Astrocyte (in vitro differentiated cells and primary cell): ENCODE results near the gene ZFYVE19. TPM values are rescaled to one million over a fixed set of nuclear protein-coding genes. Genes with fewer than 3 reads are reported as not detected.

Experiments used
- DNase-seq: peaks from one replicate; pipeline ENCODE4 v3.0.0-alpha.2; 2010; ENCODE audit warnings: low read depth
- FAIRE-seq: peaks from 2 replicates; lab custom pipeline; 2011; peaks lifted over from hg19 to GRCh38; lab: Jason Lieb, UNC
- H2AFZ ChIP-seq: 2 replicates; pipeline ENCODE4 v1.6.0; 2012; ENCODE audit warnings: low read depth, low read length, inconsistent platforms
- H3K27ac ChIP-seq: 2 replicates; pipeline ENCODE4 v1.5.1; 2011; ENCODE audit warnings: low read depth, low read length, inconsistent platforms
- H3K27me3 ChIP-seq: 2 replicates; pipeline ENCODE4 v1.6.0; 2011; ENCODE audit warnings: low read length, inconsistent platforms; ENCODE audit not compliant: insufficient read depth
- H3K36me3 ChIP-seq: 2 replicates; pipeline ENCODE4 v1.5.1; 2011; ENCODE audit warnings: low read length, inconsistent platforms; ENCODE audit not compliant: insufficient read depth
- H3K4me1 ChIP-seq: 2 replicates; pipeline ENCODE4 v1.5.1; 2011; ENCODE audit warnings: low read length, inconsistent platforms; ENCODE audit not compliant: insufficient read depth
- H3K4me2 ChIP-seq: 2 replicates; pipeline ENCODE4 v1.6.0; 2012; ENCODE audit warnings: low read length, inconsistent platforms
- H3K4me3 ChIP-seq: 2 replicates; pipeline ENCODE4 v1.5.1; 2011; ENCODE audit warnings: low read depth, mild to moderate bottlenecking, low read length, inconsistent platforms; ENCODE audit not compliant: insufficient read depth
- H3K79me2 ChIP-seq: 2 replicates; pipeline ENCODE4 v1.6.0; 2012; ENCODE audit warnings: mild to moderate bottlenecking, low read length, inconsistent platforms; ENCODE audit not compliant: insufficient read depth
- H3K9ac ChIP-seq: 2 replicates; pipeline ENCODE4 v1.6.0; 2012; ENCODE audit warnings: mild to moderate bottlenecking, low read length, inconsistent platforms
- H3K9me3 ChIP-seq: 2 replicates; pipeline ENCODE4 v1.5.1; 2012; ENCODE audit warnings: low read depth, mild to moderate bottlenecking, low read length, inconsistent platforms; ENCODE audit not compliant: insufficient read depth
- H4K20me1 ChIP-seq: 2 replicates; pipeline ENCODE4 v1.6.0; 2012; ENCODE audit warnings: low read length, inconsistent platforms; ENCODE audit not compliant: insufficient read depth
- H3K27ac Mint-ChIP-seq: one replicate; pipeline ENCODE4 v1.8.0; 2021; ENCODE audit warnings: mild to moderate bottlenecking, mixed read lengths; ENCODE audit not compliant: unreplicated experiment
- H3K27me3 Mint-ChIP-seq: one replicate; pipeline ENCODE4 v1.8.0; 2021; ENCODE audit warnings: low read depth, mixed read lengths; ENCODE audit not compliant: unreplicated experiment
- H3K36me3 Mint-ChIP-seq: one replicate; pipeline ENCODE4 v1.8.0; 2021; ENCODE audit warnings: low read depth, mixed read lengths; ENCODE audit not compliant: unreplicated experiment
- H3K4me1 Mint-ChIP-seq: one replicate; pipeline ENCODE4 v1.8.0; 2021; ENCODE audit warnings: low read depth, mixed read lengths; ENCODE audit not compliant: unreplicated experiment
- H3K4me3 Mint-ChIP-seq: one replicate; pipeline ENCODE4 v1.8.0; 2021; ENCODE audit warnings: mild to moderate bottlenecking, moderate library complexity, mixed read lengths; ENCODE audit not compliant: unreplicated experiment
- H3K9me3 Mint-ChIP-seq: one replicate; pipeline ENCODE4 v1.8.0; 2021; ENCODE audit warnings: mild to moderate bottlenecking, mixed read lengths; ENCODE audit not compliant: unreplicated experiment
- EZH2 ChIP-seq: IDR thresholded peaks from 2 replicates; pipeline ENCODE4 v1.6.1; 2012; ENCODE audit warnings: mild to moderate bottlenecking, low read length, inconsistent platforms; ENCODE audit not compliant: insufficient read depth
- total RNA-seq: library from RNA; stranded (reverse); gene quantifications from 2 replicates; pipeline ENCODE4 v1.2.1, GENCODE V29; 2021
- TF ChIP-seq, protein P1 (sequence below): IDR thresholded peaks from 2 replicates; pipeline ENCODE4 v1.5.1; 2011; ENCODE audit warnings: low read depth, mild to moderate bottlenecking, inconsistent platforms, low read length, moderate library complexity; ENCODE audit not compliant: insufficient read depth

ZFYVE19 gene
- total RNA-seq, 1 donor from 2014 or later, result 13.0 TPM

GRCh38 chr15:40796512-40796911 is 10.4 kb upstream of the ZFYVE19 start:
- no peaks in the 10 kb centered on the region for H3K9me3 Mint-ChIP-seq
- no peak overlapping the region for H3K4me2 ChIP-seq
- H3K9ac ChIP-seq, result no peak overlapping the region
- H4K20me1 ChIP-seq, result peaks cover 18% of the 10 kb centered on the region
- H2AFZ ChIP-seq, result no peak overlapping the region
- H3K36me3 ChIP-seq, result peaks cover 3% of the 10 kb centered on the region
- peaks cover 40% of the 10 kb centered on the region for H3K79me2 ChIP-seq
- no peak overlapping the region for H3K27ac Mint-ChIP-seq
- peaks cover 17% of the 10 kb centered on the region for H3K36me3 Mint-ChIP-seq
- no peak overlapping the region for H3K4me3 Mint-ChIP-seq
- no peak overlapping the region for H3K4me3 ChIP-seq
- no peaks in the 10 kb centered on the region for H3K27me3 Mint-ChIP-seq
- H3K27me3 ChIP-seq, result no peaks in the 10 kb centered on the region
- H3K27ac ChIP-seq, result no peak overlapping the region
- H3K4me1 Mint-ChIP-seq, result peaks cover 15% of the 10 kb centered on the region
- FAIRE-seq, result no peak
- peaks cover 16% of the 10 kb centered on the region for H3K4me1 ChIP-seq
- H3K9me3 ChIP-seq, result no peaks in the 10 kb centered on the region
- TF ChIP-seq, protein P1, sequence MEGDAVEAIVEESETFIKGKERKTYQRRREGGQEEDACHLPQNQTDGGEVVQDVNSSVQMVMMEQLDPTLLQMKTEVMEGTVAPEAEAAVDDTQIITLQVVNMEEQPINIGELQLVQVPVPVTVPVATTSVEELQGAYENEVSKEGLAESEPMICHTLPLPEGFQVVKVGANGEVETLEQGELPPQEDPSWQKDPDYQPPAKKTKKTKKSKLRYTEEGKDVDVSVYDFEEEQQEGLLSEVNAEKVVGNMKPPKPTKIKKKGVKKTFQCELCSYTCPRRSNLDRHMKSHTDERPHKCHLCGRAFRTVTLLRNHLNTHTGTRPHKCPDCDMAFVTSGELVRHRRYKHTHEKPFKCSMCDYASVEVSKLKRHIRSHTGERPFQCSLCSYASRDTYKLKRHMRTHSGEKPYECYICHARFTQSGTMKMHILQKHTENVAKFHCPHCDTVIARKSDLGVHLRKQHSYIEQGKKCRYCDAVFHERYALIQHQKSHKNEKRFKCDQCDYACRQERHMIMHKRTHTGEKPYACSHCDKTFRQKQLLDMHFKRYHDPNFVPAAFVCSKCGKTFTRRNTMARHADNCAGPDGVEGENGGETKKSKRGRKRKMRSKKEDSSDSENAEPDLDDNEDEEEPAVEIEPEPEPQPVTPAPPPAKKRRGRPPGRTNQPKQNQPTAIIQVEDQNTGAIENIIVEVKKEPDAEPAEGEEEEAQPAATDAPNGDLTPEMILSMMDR, result no peak
- no peak for DNase-seq

GRCh38 chr15:40799523-40799922 is 7.4 kb upstream of the ZFYVE19 start:
- Mint-ChIP-seq H3K4me1 (peaks cover 6% of the 10 kb centered on the region), H3K27me3 (no peaks in the 10 kb centered on the region), H3K27ac (no peak overlapping the region), H3K36me3 (peaks cover 7% of the 10 kb centered on the region), H3K9me3 (no peaks in the 10 kb centered on the region), H3K4me3 (no peak overlapping the region)
- no peak for TF ChIP-seq EZH2
- TF ChIP-seq, protein P1, result no peak
- Histone ChIP-seq H3K79me2 (peaks cover 55% of the 10 kb centered on the region), H3K27me3 (no peaks in the 10 kb centered on the region), H3K9ac (no peak overlapping the region), H3K9me3 (no peaks in the 10 kb centered on the region), H2AFZ (no peak overlapping the region), H3K27ac (no peak overlapping the region), H3K36me3 (no peaks in the 10 kb centered on the region), H3K4me3 (no peak overlapping the region), H4K20me1 (peaks cover 37% of the 10 kb centered on the region), H3K4me2 (no peak overlapping the region), H3K4me1 (no peaks in the 10 kb centered on the region)
- no peak for FAIRE-seq
- no peak for DNase-seq

DNA sequence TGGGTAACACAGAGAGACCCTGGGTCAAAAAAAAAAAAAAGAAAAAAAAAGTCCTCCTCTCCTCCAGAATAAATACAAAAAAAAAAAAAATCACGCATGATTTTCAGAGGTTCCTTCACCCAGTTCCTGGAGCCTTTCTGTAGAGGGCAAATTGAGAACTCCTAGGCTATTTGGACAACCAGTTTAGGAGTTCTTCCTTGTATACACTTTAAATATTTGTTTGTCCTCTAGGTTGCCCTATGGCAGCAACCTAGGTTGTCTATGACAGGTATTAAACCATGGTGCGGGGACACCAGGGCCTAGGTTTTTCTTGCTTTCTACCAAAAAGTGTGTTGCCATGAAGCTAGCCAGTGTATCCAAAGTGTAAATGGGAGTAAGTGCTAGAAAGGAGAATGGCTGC is 3.8 kb upstream of the ZFYVE19 start:
- no peak overlapping the region for H3K4me2 ChIP-seq
- H3K4me1 ChIP-seq, result peaks cover 8% of the 10 kb centered on the region
- H3K9me3 ChIP-seq, result no peaks in the 10 kb centered on the region
- H3K9ac ChIP-seq, result no peak overlapping the region
- H3K36me3 ChIP-seq, result no peaks in the 10 kb centered on the region
- peaks cover 24% of the 10 kb centered on the region for H4K20me1 ChIP-seq
- Mint-ChIP-seq H3K9me3 (no peaks in the 10 kb centered on the region), H3K4me3 (no peak overlapping the region), H3K27me3 (no peaks in the 10 kb centered on the region), H3K27ac (no peak overlapping the region), H3K36me3 (peaks cover 6% of the 10 kb centered on the region), H3K4me1 (peaks cover 8% of the 10 kb centered on the region)
- no peak overlapping the region for H2AFZ ChIP-seq
- no peak for DNase-seq
- no peak for FAIRE-seq
- TF ChIP-seq, protein P1, result no peak
- TF ChIP-seq EZH2, result no peak
- H3K27ac ChIP-seq, result no peak overlapping the region
- no peaks in the 10 kb centered on the region for H3K27me3 ChIP-seq
- H3K79me2 ChIP-seq, result peaks cover 53% of the 10 kb centered on the region
- no peak overlapping the region for H3K4me3 ChIP-seq
